Left cardiac atrium (tissue), 4 donors: ENCODE data around the gene NFAT5. TPM values are rescaled to one million over a fixed set of nuclear protein-coding genes. Genes with fewer than 3 reads are reported as not detected.

ENCODE experiments used
- ATAC-seq, 2 donors: fragments of 200-7000 bp; cut with Tn5 transposase; one replicate each; pipeline ENCODE4 v1.9.1; 2020; ENCODE audit warnings: mild to moderate bottlenecking in 2 of 2, moderate library complexity in 2 of 2
- DNase-seq: peaks from one replicate; pipeline ENCODE4 v3.0.0-alpha.2; 2020
- intact Hi-C, 2 donors: fragments of 100-400 bp; cut with DNase I; formaldehyde crosslinking; loops; one replicate each; pipeline versions ENCODE4 v1.14.1 to v1.15.1; 2022 to 2023
- microRNA-seq, 2 donors: library from miRNA; unstranded; fragments of <30 nt; microRNA quantifications; one replicate each; pipeline ENCODE4 v1.2.0, GENCODE V29; 2020
- total RNA-seq, 2 donors: library from RNA; stranded (reverse); fragmentation: NEBNext Ultra II Directional; extraction: Animal tissue kit (Norgen Biotek cat#: 25700); gene quantifications; one replicate each; pipeline ENCODE4 v1.2.1, GENCODE V29; 2021
- donor health status: DM: no; HTN: yes; CAD: no.
- donor health status: DM: no; HTN: yes; CAD: no; lungs with severe emphysema.
- donor health status: DM: yes; HTN: yes; CAD: no.
- donor health status: Dilated cardiomyopathy.

The NFAT5 gene
- total RNA-seq, 2 donors from 2014 or later = 19.7 to 23.6 TPM

- DNase-seq = no peak
- intact Hi-C loops = no loop called here
- no peak for ATAC-seq
Observed at GRCh38 chr16:69748694-69749345, 183.1 kb downstream of the NFAT5 start.

- intact Hi-C loops = loop anchor here (2.0 to 5.0 kb wide), 3 partner anchors 42 to 357 kb away; no protein-coding TSS in a partner anchor
- ATAC-seq (no peak), DNase-seq (no peak)
Observed at GRCh38 chr16:69754143-69754468, 188.3 kb downstream of the NFAT5 start.

Small RNAs within 50 kb of the gene (microRNA-seq; reads per million reads assigned to microRNA genes)
- 0 to 0.60 reads per million in 2 donors for gene MIR1538

Other genes with a start within 250 kb of the NFAT5 start
- gene PDF, start 235.4 kb upstream of the NFAT5 start, total RNA-seq = 1 to 10 TPM; 6.2 to 9.4 TPM
- 10 to 100 TPM; 20.5 to 21.9 TPM for gene COG8, start 226.4 kb upstream of the NFAT5 start, total RNA-seq
- 10 to 100 TPM in 1 of 2 donors, 1 to 10 TPM in 1; 9.1 to 20.8 TPM for gene NIP7, start 226.2 kb upstream of the NFAT5 start, total RNA-seq
- gene TMED6, start 214.2 kb upstream of the NFAT5 start, total RNA-seq = under 1 TPM in 1 of 2 donors, not detected in 1; 0.37 TPM
- gene TERF2, start 180.0 kb upstream of the NFAT5 start, total RNA-seq = 10 to 100 TPM; 22.6 to 26.6 TPM
- 10 to 100 TPM; 60.8 to 62.0 TPM for gene CYB5B, start 141.3 kb upstream of the NFAT5 start, total RNA-seq
- 10 to 100 TPM; 36.3 to 50.6 TPM for gene NQO1, start 160.6 kb downstream of the NFAT5 start, total RNA-seq
- gene NOB1, start 189.0 kb downstream of the NFAT5 start, total RNA-seq = 10 to 100 TPM; 16.5 to 22.8 TPM
- 10 to 100 TPM; 19.4 to 19.5 TPM for gene WWP2, start 196.4 kb downstream of the NFAT5 start, total RNA-seq